HG03196 (cell line): ENCODE data around the gene DNM2.
"Not testable (repeated sequence)": the region's sequence is repeated elsewhere in the genome, so short reads cannot be mapped to it uniquely, and the experiment has no call there.

Source experiments
- ATAC-seq: cut with Tn5 transposase; IDR thresholded peaks from one replicate; pipeline ENCODE4 v1.9.1; 2021; ENCODE audit not compliant: unreplicated experiment

The DNM2 gene

DNA sequence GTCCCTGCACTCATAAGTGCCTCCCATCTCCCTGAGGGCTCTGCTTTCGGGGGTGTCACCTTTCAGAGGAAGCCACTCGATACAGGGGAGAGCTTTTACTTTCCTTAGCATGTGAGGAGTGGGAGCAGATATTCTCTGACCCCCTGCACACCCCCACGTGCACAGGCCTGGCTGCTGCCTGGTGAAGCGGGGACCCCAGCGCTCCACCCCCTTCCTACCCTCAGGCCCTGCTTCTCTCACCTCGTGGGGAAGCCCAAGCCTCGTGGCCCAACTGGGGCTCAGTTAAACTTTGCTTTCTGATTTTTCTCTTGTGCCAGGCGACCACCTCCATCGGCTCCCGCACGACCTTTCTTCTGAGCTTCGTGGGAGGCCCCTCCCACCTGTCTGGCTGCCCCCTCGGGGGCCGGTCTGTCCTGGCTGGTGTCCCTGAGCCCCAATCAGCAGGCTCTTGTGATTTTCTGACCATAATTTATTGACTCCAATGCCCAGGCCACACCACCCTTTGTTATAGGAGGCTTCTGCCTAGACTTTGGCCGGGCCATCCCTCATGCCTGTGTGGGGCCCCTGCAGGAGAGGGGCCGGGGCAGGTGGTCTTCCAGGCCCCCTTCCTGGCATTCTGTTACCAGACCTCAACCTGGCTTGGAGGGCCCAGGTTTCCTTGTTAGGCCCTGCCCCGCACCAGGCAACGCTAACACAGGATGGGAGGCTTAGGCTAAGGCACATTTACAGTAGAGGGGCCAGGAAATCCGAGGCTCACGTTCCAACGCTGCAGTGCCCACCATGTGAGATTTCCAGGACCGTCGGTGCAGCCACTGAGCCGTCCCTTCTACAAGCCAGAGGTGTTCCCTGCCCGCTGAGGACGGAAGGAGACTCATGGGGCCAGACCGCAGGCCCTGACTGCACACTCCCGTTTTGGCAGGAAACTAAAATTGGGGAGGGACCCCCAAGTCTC is 114.4 kb downstream of the DNM2 start:
- no peak for ATAC-seq

DNA sequence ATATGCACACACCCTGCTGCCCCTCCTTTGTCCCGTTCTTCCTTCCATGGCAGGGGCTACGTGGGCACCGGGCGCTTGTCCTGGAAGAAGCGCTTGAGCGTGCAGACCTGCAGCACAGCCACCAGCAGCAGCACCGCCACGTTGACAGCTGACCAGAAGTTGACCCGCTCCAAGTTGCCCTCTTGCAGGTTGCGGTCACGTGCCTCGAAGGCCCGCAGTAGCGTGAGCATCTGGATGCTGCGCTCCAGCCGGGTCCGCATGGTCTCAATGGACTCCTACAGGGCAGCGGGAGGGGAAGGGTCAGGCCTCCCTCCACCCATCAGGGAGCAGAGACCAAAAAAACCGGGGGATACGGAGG is 115.0 kb downstream of the DNM2 start:
- no peak for ATAC-seq

DNA sequence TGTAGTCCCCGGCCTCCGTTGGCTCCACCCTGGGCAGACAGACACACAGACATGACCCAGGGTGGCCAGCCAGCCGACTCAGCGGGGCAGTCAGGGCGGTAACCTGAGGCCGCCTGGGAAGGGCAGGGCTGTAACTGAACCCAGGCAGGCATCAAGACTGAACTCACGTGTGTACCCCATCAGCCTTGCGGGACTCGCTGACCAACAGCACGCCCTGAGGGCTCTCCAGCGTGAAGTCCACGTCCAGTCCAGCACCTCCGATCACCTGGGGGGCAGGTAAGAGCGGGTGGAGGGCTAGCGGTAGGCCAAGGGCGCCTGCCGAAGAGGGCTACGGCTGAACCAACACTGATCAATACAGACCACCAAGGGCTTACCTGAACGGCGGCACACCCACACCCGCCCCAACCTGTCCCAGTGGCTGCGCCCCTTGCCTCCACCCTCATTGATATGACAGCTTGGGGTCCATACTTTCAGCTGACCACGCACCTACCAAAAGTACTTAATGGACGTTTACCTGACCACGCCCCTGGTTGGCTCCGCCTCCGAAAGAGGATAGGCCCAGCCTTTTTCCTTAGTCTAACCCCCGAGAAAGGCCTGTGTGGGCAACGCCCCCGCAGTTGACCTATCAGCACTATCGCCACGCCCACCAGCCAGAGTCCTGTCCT is 117.3 kb downstream of the DNM2 start:
- no peak for ATAC-seq

DNA sequence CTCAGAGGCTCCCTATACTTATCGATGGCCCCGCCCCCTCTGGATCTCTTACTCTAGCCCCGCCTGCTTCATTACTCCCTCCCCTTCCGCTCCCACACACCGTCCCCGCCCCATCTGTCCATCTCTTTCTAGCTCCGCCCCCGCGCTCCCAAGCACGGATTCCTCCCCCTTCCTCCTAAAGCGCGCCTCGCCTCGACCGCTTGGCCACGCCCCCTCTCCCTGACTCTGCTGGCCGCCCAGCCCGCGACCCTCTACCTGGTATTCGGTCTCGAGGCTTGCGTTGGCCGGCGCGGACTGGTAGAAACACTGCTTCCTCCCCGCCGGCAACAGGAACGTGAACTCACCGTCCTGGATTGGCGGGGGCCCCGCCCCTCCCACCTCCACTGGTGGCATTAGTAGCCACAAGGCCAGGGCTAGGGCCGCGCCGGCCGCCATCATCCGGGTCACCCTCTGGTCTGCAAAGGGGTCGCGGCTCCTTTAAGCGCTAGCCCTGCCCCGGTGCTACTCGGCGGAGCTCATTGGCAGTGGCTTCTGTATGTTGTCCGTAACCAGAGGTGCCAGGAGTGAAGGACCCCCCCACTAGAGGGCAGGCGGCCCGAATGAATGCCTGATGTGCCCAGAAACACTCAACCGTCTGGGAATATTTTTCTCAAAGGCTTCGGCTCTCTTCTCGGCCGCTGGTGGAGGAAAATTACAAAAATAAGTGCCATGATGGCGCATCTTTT is 118.0 kb downstream of the DNM2 start, which contains the start of gene TMED1:
Gene TMED1, minus strand, starts transcription at position 459 of the 725 bp plus-strand sequence. Its CDS starts 21 bp downstream, at position 438.
- ATAC-seq: peak; percentile 70

DNA sequence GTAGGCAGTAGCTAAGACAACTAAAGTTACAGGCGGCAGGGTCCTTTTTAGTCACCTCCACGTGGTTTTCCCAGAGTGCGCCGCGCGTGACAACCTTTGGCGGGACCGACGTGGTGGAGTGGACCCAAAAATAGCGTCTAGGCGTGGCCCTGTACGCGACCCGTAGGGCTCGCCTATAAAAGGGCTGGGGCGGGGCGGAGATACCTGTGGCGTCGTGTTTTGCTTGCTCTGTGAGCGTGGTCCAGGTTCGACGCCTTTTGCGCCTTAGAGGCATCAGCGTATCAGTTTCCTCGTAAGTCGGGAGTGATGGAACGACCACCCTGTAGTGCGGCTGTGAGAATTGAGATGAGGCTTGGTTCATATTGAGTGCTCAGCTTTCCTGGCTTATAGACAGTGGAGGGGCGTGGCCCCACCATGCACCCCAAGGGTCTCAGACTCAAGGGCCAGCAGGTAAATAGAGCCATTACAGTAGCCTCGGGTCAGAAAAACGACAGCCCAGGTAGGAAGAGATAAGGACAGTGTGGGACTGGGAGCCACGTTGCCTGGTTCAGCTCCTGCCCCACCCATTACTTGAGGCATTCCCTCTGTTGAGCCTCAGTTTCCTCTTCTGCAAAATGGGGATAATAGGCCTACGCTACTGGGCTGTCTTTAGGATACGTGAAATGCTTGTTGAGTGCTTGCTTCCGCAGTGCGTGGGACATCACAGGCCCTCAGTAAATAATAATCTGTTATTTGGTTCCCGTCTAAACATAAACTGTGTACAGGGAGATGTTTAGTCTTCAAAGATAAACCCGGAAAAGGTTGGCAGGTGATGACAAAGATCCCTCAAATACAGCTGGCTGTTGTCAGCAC is 118.8 kb downstream of the DNM2 start:
- peak; percentile 8 for ATAC-seq

DNA sequence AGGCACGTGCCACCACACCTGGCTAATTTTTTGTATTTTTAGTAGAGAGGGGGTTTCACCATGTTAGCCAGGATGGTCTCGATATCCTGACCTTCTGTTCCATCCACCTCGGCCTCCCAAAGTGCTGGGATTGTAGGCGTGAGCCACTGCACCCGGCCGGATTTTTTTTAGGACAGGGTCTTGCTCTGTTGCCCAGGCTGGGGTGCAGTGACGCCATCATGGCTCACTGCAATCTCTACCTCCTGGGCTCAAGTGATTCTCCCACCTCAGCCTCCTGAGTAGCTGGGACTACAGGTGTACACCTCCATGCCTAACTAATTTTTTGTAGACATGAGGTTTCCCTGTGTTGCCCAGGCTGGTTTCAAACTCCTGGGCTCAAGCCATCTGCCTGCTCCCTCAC is 119.8 kb downstream of the DNM2 start:
- not testable (repeated sequence) for ATAC-seq

DNA sequence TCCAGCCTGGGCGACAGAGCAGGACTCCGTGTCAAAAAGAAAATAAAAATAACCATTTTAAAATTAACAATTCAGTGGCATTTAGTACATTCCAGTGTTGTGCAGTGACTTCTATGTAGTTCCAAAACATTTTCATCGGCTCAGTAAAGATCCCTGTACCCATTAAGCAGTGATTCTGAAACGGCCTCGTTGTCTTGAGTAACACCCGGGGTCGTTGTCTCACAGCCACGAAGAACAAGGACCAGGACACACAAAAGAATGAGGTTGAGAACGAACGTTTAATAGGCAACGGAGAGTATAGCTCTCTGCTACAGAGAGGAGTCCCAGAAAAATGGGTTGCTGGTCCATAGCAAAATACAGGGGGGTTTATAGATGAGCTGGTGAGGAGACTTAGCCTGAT is 120.5 kb downstream of the DNM2 start:
- no peak for ATAC-seq

DNA sequence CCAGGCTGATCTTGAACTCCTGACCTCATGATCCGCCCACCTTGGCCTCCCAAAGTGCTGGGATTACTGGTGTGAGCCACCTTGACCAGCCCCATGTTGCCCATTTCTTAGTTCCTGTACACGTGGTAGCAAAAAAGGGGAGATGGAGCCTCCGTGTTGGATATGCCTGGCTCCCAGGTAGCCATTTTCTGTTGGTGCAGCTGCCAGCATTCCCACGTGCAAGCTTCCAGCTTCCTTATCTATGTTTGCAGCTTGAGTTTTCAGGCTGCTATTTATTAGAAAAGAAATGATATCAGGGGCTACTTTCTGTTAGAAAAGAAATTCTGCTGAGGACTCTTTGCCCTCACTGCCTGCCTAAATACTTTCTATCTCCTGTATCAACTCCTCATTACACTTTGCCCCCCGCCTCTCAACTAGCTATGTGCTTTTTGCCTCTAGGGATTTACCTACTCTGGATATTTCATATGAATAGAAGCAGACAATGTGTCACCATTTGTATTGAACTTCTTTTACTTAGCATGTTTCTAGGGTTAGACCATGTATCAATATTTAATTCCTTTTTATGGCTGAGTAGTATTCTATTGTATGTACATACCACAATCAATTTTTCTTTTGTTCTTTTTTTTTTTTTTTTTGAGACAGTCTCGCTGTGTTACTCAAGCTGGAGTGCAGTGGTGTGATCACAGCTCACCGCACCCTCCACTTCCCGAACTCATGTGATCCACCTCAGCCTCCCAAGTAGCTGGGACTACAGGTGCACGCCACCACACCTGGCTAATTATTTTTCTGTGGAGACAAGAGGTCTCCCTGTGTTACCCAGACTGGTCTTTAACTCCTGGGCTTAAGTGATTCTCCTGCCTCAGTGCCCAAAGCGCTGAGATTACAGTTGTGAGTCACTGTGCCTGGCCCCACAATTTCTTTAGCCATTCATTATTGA is 121.5 kb downstream of the DNM2 start:
- no peak for ATAC-seq

DNA sequence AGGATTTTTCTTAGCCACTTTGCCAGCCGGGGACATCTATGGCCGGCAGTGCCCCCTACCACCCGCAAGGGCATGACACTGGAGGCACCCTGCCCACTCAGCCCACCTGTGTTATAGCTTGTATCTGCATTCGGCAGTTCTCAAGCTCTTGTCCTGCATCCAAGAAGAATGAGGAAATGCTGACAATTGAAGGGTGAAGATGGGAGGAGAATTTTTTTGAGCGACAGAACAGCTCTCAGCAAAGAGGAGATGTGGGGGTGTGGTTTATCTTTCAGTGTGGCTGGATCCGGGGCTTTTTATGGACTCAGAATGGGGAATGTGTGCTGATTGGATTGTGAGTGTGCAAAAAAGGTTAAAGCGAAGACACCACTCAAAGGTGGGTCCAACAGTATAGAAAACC is 124.9 kb downstream of the DNM2 start:
- ATAC-seq: no peak

DNA sequence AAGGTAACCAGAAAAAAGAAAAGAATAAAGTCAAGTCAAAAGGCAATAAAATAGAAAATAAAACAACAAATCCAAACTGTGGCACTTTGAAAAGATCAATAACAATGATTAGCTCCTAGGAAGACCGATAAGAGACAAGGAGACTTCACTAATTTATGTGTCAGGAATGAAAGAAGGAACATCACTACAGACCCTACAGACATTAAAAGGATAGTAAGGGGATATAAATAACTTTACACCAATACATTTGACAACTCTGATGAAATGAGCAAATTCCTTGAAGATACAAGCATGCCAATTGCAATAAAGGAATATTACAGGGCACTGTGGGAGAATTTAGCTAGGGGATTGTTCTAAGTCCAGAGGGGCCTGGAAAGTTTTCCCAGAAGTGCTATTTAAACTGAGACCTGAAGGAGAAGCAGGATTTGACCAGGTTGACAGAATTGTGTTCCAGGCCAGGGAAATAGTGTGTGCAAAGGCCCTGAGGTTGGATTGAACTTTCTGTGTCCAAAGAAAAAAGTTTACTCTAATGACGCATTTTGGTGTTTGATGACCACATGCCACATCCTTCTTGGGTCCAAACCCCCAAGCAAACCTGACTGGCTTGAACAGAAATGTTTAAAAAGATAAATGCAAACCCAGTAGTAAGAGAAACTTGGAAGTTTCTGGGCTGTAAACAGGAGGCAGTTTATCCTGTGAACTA is 128.8 kb downstream of the DNM2 start:
- ATAC-seq: no peak

DNA sequence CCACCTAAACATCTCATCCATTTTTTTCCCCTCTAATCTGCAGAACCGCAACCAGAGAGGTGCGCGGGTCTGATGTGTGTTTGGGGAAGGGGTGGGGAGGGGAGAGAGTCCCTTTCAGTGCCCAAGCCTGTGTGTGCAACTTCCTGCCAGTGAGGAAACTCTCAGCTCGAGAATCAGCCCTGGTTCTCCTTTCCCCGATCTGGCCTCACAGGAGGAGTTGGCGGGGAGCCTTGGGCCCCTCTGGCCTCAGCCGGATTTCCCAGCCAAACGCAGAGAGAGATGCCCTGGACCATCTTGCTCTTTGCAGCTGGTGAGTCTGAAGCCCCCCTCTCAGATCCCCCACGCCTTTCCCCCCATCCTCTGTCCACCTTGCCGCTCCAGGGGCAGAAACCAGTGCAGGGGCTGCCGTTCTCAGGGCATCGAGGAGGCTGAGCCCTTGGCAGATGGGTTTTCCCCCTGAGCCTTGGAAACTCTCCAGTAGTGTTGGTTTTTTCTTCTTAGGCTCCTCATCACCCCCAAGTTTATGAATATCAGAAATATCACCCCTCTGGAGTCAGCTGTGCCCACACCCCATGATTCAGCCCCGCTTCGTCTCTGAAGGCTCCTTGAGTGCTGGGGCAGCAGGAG is 130.5 kb downstream of the DNM2 start, which contains the start of gene C19orf38:
Gene C19orf38, plus strand, starts transcription at position 186 of the 627 bp plus-strand sequence. Its CDS starts 94 bp downstream, at position 280.
- ATAC-seq: no peak

DNA sequence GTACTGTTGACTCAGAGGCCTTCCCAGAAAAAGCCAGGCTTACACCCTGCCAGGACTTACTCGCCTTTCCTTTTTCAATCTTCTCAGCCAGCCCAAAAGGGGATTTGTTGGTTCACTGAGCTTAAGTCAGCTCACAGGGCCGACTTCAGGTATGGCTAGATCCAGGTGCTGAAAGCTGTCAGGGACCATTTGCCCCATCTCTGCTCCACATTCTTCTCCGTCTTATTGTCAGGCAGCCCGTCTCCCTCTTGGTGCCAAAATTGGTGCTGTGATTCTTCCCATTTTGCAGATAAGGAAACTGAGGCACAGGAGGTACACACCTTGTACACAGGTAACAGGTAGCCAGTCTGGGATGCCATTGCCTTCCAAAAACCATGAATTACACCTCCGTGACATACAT is 132.8 kb downstream of the DNM2 start:
- no peak for ATAC-seq

DNA sequence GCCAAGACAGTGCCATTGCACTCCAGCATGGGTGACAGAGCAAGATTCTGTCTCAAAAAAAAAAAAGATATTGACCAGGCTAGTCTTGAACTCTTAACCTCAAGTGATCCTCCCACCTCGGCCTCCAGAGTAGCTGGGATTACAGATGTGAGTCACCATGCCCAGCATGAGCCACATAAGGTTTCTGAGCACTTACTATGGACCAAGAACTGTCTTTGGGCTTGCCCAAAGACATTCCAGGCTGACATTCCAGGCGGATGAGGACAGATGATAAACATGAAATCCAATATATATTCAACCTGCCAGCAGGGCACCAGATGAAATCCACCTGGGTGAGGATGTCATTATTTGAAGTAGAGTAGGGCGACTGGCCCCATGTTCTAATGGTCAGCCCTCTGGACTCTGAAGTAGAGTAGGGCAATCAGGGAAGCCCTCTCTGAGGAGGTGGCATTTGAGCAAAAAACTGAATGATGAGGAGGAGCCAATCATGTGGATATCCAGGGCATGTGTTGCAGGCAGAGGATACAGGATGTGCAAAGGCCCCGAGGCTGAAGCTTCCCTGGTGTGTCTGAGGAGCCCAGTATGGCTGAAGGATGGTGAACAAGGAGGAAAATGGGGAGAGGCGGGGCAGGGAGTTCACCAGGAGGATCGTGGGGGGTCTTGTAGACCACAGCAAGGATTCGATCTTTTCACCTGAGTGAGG is 134.4 kb downstream of the DNM2 start:
- no peak for ATAC-seq

DNA sequence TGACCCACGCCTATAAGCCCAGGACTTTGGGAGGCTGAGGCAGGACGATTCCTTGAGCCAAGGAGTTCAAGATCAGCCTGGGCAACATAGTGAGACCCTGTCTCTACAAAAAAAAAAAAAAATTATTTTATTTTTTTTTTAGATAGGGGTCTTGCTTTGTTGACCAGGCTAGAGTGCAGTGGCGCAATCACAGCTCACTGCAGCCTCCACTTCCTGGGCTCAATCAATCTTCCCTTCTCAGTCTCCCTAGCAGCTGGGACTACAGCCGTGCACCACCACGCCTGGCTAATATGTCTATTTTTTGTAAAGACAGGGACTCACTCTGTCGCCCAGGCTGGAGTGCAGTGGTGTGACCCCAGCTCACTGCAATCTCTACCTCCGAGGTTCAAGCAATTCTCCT is 135.1 kb downstream of the DNM2 start:
- ATAC-seq: no peak

DNA sequence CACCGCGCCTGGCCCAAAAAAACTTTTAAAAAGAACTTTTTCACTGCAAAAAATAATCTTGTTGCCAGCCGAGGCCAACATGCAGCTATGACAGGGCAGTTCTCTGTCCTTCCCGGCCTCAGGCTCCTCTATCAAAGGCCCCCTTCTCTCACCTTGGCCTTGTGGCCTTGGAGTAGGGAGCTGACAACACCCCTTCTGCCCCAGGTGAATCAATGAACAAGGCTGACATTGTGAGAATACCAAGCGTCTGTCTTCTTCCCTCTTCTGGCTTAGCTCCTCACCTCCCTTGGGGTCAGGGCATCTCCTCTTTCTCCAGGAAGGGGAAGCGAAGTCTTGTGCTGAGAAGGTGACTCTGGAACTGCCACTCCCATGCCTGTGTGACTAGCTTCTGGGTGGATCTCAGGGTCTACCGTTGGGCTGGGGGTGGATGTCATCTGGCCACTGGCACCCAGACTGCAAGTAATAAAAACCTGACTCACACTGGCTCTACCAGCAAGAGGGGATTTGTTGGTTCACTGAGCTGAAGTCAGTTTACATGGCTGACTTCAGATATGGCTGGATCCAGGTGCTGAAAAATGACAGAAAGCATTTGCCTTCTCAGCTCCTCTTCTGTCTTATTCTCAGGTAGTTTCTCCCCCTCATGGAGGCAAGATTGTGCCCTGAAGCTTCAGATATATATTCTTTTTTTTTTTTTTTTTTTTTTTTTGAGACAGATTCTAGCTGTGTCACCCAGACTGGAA is 136.6 kb downstream of the DNM2 start:
- no peak for ATAC-seq

DNA sequence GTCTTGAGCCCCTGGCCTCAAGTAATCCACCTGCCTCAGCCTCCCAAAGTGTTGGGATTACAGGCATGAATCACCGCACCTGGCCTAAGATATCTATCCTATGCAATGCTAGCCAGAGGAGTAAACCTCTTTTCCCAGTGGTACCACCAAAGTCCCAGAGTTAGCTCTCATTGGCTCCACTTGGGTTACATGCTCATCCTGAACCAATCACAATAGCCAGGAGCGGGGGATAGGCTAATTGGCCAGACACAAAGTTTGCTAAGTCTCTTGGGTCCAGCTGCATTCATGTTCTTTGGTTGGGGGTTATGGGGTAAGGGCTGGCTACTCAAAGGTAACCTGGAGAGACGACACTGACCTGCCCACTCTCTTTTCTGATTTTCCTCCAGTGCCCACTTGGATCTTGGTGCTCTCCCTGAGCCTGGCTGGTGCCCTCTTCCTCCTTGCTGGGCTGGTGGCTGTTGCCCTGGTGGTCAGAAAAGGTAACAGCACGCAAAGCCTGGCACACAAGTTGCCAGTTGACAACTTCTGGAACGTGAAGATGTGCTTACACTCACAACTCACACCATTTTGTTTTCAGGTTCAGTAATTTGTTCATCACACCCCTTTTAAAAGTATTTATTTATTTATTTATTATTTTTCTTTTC is 138.1 kb downstream of the DNM2 start:
- no peak for ATAC-seq

DNA sequence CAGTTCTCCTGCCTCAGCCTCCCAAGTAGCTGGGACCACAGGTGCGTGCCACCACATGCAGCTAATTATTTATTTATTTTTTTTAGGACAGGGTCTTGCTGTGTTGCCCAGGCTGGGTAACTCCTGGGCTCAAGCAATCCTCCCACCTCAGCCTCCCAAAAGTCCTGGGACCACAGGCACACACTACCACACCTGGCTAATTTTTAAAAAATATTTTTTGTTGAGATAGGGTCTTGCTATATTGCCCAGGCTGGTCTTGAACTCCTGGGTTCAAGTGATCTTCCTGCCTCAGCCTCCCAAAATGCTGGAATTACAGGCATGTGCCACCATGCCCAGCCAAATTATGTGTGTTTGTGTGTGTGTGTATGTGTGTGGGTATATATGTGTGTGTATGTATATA is 139.0 kb downstream of the DNM2 start:
- ATAC-seq: not testable (repeated sequence)
